Dermis lymphatic vessel endothelial cell (primary cell): ENCODE measurements around the gene BLTP3B. TPM values are rescaled to one million over a fixed set of nuclear protein-coding genes. Genes with fewer than 3 reads are reported as not detected.

Source experiments
- total RNA-seq: library from RNA; depleted of rRNA; stranded (reverse); fragments of >200 nt; gene quantifications from 2 replicates; pipeline ENCODE4 v1.2.1, GENCODE V29; 2014

Gene BLTP3B, protein sequence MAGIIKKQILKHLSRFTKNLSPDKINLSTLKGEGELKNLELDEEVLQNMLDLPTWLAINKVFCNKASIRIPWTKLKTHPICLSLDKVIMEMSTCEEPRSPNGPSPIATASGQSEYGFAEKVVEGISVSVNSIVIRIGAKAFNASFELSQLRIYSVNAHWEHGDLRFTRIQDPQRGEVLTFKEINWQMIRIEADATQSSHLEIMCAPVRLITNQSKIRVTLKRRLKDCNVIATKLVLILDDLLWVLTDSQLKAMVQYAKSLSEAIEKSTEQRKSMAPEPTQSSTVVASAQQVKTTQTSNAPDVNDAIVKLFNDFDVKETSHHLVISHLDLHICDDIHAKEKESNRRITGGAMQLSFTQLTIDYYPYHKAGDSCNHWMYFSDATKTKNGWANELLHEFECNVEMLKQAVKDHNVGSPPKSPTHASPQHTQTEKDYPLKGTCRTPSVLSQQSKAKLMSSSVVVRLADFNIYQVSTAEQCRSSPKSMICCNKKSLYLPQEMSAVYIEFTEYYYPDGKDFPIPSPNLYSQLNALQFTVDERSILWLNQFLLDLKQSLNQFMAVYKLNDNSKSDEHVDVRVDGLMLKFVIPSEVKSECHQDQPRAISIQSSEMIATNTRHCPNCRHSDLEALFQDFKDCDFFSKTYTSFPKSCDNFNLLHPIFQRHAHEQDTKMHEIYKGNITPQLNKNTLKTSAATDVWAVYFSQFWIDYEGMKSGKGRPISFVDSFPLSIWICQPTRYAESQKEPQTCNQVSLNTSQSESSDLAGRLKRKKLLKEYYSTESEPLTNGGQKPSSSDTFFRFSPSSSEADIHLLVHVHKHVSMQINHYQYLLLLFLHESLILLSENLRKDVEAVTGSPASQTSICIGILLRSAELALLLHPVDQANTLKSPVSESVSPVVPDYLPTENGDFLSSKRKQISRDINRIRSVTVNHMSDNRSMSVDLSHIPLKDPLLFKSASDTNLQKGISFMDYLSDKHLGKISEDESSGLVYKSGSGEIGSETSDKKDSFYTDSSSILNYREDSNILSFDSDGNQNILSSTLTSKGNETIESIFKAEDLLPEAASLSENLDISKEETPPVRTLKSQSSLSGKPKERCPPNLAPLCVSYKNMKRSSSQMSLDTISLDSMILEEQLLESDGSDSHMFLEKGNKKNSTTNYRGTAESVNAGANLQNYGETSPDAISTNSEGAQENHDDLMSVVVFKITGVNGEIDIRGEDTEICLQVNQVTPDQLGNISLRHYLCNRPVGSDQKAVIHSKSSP (N-terminal part only)
- total RNA-seq = 8.7 and 15.0 TPM in 2 replicates

DNA sequence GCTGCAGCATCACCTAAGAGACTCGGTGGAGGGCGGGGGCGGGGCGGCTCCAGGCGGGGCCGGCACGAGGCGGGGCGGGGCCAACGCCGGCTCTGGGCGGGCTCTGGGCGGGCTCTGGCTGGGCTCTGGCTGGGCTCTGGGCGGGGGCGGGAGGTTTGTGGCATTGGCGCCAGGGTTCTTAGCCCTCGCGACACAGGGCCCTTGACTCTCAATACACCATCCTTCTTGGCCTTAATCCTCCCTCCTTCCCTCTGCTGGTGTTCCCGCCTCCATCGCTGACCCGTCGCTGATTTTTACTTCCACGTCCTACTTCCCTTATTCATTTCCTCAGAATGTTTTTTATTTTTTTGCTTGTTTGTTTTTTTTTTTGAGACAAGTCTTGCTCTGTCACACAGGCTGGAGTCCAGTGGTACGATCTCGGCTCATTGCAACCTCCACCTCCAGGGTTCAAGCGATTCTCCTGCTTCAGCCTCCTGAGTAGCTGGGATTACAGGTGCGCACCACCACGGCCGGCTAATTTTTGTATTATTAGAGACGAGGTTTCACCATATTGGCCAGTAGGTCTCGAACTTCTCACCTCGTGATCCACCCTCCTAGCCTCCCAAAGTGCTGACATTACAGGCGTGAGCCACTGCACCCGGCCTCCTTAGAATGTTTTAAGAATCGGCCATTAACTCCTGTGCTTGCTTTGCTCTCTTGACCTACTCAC is at the start of gene BLTP3B:
Gene BLTP3B, minus strand, starts transcription at position 24 of the 709 bp plus-strand sequence. CDS start 239 bp downstream, outside the sequence.

Other genes starting within 250 kb of the BLTP3B start
- 0.22 and 0.26 TPM in 2 replicates for gene ANKS1B, start 157.9 kb downstream of the BLTP3B start, total RNA-seq
- gene ACTR6, start 57.9 kb upstream of the BLTP3B start, total RNA-seq = 10.5 and 15.4 TPM in 2 replicates
- gene DEPDC4, start 124.2 kb upstream of the BLTP3B start, total RNA-seq = 0.22 and 0.26 TPM in 2 replicates
- gene SCYL2, start 124.3 kb upstream of the BLTP3B start, total RNA-seq = 37.4 and 42.8 TPM in 2 replicates
- under 0.01 TPM in 1 of 2 replicates, not detected in the other for gene SLC17A8, start 214.2 kb upstream of the BLTP3B start, total RNA-seq